Peyer's patch (tissue), 4 donors: Measurements from ENCODE around the gene DLGAP4.

Experiments
- CTCF ChIP-seq, 6 experiments: fragments of 450-650 bp in 4 of 6; fragments of 200-600 bp in 2 of 6; sonication (generic) in 1 of 6; IDR thresholded peaks; one replicate each; pipeline ENCODE4 v1.5.1; 2017 to 2019; ENCODE audit warnings: antibody characterized with exemption in 6 of 6, mild to moderate bottlenecking in 3 of 6, moderate library complexity in 1 of 6
- POLR2A ChIP-seq, 2 donors: fragments of 450-650 bp; IDR thresholded peaks; one replicate each; pipeline ENCODE4 v1.5.1; 2017; ENCODE audit warnings: antibody characterized with exemption in 2 of 2, mild to moderate bottlenecking in 2 of 2, moderate library complexity in 2 of 2

- TF ChIP-seq CTCF (IDR thresholded peaks at IDR 0.05) (no peak), POLR2A (IDR thresholded peaks at IDR 0.05) (no peak)
Measured at GRCh38 chr20:36298061-36298460, 8.1 kb upstream of the DLGAP4 start.
